HCEC 1CT (cell line): ENCODE data around the gene GUCA2B.

ENCODE experiments used
- DNase-seq: peaks from one replicate; pipeline ENCODE4 v3.0.0-alpha.2; 2017

Gene GUCA2B

DNA sequence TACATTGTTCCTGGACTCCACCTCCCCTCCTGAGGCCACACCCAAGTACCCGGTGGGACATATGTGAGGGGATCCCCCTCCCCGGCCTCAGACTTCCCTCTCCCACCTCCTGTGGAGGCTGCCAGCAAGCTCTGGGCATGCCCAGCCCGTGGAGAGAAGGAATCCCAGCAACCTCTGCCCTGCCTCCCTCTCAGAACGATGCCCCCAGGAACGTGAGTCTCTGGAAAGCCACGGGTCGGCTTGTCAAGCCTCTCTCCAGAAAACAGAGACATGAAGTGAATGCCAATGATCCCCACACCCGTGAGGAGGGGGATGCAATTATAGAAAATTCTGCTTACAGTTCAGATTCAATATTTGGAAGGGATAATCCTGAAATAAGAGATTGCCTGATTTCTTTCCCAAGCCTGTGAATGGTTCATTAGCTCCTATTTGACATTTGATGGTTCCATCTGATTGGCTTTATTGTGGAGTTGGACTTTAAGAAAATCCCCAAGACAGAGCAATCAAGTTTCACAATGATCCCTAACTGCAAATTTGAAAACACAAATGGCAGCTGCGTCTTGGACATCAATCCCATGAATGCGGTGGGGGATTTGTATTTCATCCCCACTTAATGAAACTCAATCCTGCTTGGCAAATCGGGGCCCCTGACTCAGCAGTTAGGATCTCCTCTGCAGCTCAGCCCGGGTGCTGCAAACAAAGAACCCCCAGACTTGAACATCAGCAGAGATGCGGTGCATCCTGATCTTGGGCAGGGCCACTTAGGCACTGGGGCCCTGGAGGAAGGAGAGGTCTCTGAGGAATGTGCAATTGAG, 9.1 kb upstream of the GUCA2B start:
- no peak for DNase-seq

DNA sequence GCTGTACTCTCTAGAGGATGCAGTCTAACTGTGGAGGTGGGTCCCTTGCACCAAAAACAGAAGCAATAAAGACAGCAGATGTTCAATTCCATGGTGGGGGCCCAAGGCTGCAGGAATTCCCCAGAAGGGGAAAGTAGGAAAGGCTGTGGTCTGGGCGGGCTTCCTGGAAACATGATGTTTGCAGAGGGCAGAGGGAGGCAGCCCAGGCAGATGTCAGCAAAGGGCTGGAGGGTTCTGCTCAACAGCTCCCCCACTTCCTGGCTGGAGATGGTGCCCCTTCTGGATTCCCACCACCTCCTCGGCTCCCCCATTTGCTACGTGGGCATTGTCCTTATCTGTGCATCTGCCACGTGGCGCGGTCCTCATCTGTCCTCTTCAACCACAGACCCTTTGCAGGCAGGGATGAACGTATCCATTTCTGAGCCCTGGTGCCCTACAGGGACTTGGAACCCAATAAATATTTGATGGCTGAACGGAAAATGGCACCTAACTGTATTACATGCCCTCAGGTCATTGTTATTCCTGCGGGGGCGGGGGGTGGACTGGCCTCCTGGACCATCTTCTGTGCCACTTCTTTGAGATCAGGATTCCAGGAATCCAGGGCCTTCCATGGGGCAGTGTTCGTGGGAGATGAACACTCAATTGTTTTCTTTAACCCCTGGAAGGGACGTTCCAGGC, 8.4 kb upstream of the GUCA2B start:
- DNase-seq, result no peak

DNA sequence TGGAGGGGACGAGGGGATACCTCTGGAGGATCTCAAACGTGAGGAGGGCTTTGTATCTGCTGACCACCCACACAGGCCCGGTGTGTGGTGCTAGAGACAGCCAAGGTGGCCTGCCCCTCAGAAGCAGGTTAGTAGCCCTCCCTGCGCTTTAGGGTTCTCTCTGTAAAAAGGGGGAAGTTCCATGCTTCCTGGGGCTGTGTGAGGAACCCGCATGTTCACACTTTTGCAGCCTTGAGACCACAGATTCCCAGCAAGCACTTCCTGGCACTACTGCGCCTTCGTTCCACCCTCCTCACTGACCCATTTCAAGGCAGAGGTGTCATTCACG, 7.9 kb upstream of the GUCA2B start:
- no peak for DNase-seq

DNA sequence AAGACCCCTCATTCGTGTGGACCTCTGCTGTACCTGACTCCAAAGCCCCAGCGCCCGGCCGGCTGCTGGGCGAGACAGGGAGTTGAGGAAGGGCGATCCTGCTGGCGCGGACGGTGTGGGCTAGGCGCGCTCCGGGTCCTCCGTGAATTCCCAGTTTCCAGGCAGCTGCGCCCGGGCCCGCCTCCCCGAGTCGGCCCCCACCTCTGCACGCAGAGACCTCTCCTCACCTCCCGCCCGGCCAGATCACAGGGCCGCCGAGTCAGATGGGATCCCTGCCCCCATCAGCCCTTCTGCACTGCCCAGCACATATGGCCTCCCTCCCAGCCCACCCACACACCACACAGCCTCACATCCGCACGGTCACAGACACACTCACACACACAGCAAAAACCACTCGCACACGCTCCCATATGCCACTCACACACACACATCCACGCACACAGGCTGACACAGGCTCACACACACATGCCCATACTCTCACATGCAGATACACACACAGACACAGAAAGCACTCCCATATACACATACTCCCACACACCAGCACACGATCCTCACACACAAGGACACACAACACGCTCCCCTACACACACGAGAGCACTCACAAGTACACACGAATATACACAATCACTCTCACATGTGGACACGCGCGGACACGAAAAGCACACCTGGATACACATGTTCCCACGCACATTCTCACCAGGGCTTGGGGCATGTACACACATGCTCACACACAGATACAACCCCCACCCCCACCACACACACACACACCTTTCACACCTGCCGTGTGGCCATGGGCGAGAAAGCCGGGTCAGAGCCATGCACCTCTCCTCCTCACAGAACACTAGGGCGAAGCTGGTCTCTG, 7.2 kb upstream of the GUCA2B start:
- no peak for DNase-seq

DNA sequence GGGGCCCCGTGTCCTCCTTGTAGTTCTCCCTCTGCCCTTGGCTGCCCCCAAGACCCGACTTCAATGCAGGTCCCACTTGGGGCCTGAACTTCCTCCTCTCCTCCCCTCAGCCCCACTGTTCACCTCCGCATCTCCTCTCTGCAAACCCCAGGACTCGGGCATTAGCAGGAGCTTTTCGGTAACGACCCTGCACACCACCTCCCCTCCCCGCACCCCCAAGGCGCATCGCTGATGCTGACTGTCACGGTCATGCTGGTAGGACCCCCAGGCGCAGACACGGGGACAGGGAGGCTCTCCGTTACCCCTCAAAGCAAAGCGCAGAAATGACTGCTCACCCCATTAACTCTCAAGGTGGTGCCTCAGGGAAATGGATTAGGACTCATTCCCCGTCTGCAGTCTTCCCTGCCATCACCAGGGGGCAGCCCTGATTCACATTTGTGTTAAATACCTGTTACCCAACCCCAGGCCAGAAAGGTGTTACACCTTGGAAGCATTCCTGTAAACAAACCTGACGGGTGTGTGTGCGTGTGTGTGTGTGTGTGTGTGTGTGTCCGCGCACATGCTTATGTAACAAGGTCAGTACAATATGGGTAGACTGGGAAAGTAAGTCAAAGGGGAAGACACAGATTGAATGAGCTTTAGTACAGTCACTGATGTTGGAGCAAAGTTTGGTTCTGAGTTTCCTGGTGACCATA, 6.4 kb upstream of the GUCA2B start:
- DNase-seq, result peak; percentile 13

- no peak for DNase-seq
Observed at GRCh38 chr1:42148166-42148565, 5.0 kb upstream of the GUCA2B start.

DNA sequence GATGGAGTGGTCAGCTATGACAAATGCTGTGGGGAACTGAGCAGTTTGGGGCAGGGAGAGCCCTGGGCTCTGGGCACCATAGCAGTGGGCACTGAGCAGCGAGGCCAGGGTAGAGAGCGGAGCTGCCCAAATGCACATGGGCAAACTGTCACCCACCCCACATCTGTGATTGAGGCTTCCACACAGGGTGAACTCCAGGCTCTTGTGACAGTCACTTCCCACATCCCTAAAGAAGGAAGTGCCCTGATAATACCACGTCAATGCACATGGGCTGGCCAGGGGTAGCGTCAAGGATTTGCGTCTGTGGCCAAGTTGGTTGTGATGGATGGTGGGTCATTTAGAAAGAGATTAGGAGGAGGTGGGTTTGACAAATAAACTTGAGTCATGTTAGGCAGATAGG, 2.6 kb upstream of the GUCA2B start:
- DNase-seq, result no peak

- no peak for DNase-seq
Observed at GRCh38 chr1:42152119-42152518, 1.1 kb upstream of the GUCA2B start.

GRCh38 chr1:42153624-42154023, 414 bp downstream of the GUCA2B start:
- no peak for DNase-seq

DNA sequence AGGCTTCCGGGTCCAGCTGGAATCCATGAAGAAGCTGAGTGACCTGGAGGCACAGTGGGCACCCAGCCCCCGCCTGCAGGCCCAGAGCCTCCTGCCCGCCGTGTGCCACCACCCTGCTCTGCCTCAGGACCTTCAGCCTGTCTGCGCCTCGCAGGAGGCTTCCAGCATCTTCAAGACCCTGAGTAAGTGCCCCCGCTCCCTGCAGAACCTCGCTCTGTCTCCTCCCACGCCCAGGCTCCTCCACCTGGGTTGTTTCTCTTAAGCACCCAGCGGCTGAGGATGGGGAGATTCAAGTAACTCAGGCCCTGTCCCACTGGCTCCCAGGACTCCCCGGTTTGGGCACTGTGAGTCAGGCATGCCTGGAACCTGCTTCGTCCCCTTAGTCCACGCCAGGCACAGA, 1.5 kb downstream of the GUCA2B start:
- no peak for DNase-seq

GRCh38 chr1:42155362-42155761, 2.2 kb downstream of the GUCA2B start:
- DNase-seq, result no peak

- no peak for DNase-seq
Observed at GRCh38 chr1:42157667-42158066, 4.5 kb downstream of the GUCA2B start.

GRCh38 chr1:42158189-42158588, 5.0 kb downstream of the GUCA2B start:
- no peak for DNase-seq

- no peak for DNase-seq
Observed at GRCh38 chr1:42162181-42162580, 9.0 kb downstream of the GUCA2B start.

DNA sequence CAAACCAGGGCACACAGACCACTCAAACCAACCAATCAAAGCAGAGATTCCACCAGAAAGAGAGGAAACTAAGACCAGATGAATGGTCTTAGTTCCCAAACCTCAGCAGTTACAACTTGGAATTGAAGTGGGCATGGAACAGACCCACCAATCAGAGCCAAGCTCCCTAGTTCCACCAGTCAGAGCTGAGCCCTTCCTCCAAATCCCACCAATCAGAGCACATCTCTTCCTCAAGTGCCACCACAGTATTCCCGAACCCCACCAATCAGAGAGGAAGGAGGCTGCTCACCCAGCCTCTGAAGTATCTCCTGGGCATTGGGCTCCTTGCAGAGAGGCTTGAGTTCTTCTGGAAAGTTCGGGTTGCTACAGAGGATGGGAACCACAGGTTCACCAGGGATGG, 9.9 kb downstream of the GUCA2B start:
- no peak for DNase-seq

GRCh38 chr1:42163536-42164503, 10.6 kb downstream of the GUCA2B start:
- DNase-seq, result no peak

DNA sequence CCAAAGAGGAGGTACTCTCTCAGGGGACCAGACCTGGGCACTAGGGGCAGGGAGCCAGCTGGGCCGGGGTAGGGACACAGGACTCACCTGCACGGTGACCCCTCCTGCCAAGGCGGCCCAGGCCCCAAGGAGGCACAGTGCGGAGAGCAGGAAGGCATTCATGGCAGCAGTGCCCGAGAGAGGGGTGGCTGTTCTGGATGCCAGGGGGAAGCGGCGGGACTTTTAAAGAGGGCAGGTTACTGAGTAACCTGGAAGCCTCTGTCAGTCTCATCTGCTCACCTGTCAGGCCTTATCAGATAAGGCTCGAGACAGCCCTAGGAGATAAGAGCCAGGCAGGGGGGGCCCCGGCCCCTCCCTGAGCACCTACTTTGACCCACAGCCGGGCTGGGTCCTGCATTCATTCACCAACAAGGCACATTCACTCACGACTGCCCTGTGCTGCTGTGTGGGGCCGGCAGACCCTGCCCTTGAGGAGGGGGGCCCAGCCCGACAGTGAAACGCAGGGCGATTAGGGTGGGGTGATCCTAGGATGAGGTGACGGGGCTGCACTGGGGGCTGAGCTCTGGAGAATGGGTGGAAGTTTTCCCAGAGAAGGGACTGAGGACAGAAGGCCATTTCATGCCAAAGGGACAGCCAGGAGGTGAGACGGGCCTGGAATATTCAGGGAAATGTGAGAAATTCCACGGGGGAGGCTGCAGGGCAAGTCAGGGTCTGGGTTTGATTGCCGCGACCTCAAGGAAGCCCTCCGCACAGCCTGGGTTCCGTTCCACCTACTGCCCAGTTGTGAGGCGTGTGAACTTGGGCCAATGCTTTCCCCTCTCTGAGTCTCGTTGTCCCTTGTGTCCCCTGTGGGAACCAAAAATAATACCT, 11.6 kb downstream of the GUCA2B start, which contains the start of gene GUCA2A:
GUCA2A (minus strand) TSS at position 195 of the 870 bp plus-strand sequence; CDS start at position 162, 33 bp downstream.
- DNase-seq, result no peak

DNA sequence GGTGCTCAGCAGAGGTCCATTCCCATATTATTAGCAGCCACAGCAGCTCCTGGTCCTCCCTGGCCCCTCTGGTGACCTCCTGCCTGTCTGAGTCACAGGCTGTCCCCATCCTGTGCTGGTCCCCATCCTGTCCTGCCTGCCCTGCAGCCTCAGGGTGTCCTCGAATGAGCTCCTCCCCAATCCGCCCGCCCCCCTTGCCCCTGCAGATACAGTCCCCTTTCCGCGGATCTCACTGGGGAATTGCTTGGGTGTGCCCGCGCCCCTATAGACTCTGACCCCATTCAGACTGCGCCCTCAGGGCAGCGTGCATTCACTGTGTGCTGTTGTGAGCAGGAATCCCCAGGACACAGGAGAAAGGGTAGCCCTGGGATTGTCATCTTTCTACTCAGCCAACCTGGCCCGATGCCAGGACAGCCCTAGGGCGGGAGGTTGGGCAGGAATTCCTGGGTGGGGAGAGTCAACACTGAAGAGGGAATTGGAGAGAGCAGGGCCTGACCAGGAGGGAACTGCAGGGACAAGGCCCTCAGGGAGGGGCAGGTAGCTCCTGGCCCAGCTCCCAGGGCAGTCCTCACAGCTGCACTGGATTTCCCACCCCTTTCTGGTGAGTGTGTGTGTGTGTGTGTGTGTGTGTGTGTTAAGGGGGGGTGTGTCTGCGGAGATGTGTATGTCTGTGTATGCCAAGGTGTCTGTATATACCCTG, 12.5 kb downstream of the GUCA2B start:
- DNase-seq, result no peak

DNA sequence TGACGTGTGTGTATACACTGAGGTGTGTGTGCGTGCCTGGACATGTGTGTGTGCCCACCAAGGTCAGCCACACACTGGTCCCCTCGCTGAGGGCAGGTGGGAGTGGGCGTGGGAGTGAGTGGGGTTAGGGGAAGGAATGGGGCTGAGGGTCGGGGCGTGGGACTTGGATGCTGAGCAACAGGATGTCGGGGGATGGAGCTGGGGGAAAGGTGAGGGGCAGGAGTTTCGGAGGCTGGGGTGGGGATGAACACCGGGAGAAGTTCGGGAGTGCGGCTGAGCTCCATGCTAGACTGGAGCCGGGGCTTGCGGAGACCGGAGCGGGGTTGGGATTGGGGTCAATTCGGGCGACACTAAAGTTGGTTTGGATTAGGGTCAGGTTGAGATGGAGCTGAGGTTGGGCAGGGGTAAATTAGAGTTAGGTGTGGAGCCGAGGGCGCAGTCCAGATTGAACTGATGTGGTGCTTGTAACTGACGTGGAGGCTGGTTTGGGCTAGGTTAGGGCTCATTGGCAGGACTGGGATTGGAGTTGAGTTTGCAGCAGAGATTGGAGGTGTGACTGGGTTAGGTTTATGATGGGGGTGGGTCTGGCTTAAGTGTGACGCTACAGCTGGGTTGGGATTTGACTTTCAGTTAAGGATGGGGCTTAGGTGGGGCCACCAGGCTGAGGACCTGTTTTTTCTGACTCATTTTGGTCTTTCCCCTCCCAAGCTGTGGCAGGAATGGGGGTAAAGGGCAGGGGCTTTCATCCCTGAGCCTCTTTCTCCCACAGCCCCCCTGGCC, 14.6 kb downstream of the GUCA2B start:
- DNase-seq, result no peak

DNA sequence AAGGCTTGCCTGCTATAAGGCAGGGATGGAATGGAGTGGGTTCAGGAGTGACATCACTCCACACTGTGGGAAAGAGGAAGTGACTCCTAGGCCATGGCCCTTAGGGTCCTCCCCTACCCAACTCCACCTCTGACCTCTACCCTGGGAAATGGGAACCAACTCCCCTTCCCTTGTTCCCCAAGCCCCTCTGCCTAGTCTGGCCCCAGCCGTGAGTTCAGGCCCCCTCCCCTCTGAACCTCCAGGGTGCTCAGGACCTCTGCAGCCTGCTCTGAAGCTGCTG, 15.1 kb downstream of the GUCA2B start:
- DNase-seq, result no peak
